Activated CD8-positive, alpha-beta memory T cell treated with anti-CD3 and anti-CD28 coated beads for 36 hours (primary cell): ENCODE results near the gene IGSF9. TPM values are rescaled to one million over a fixed set of nuclear protein-coding genes. Genes with fewer than 3 reads are reported as not detected.

Source experiments
- CTCF ChIA-PET: fragments of 350-600 bp; sonication (Branson Sonifier 250); formaldehyde crosslinking; loops from one replicate; lab custom pipeline; 2021; ENCODE audit warnings: antibody characterized with exemption; lab: Charles Lee
- POLR2A ChIA-PET: fragments of 350-600 bp; sonication (Branson Sonifier 250); formaldehyde crosslinking; loops from one replicate; lab custom pipeline; 2021; ENCODE audit warnings: antibody characterized with exemption; lab: Charles Lee
- total RNA-seq, 2 experiments: library from RNA; stranded (reverse); gene quantifications; one replicate each; pipeline ENCODE4 v1.2.3, GENCODE V29; 2021

IGSF9 gene
- total RNA-seq, 2 experiments from 2014 or later: 0.06 TPM; not detected in 1

DNA sequence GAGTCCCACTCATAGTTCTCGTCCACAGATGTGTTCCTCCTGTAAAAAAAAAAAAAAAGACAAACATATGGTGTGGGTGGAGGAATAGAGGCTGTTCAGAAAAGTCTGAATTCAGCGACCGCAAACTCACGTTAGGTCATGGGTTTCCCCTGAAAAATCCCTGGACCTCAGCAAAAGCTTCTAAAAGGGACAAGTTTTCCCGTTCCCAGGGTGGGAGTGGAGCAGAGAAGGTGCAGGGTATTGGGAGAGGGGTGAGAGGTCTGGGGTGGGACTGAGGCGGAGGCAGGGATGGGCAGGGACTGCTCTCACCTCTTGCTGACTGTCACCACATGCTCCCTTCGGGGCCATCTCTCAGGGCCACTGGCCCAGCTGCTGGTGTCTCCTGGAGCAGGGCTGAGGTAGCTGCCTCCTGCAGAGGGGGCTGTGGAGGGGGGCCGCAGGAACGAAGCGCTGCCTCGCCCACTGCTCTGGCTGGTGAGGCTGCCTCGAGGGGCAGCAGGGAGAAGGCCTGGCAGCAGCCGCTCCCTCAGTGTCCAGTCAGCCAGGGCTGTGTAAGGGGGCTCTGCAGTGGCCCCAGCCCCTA, 17.5 kb downstream of the IGSF9 start:
- CTCF ChIA-PET: interaction anchor here (1.7 kb wide), 1 partner anchor 18 kb away, joined by 5 read pairs; no protein-coding TSS in a partner anchor
- POLR2A ChIA-PET: no interaction called here

DNA sequence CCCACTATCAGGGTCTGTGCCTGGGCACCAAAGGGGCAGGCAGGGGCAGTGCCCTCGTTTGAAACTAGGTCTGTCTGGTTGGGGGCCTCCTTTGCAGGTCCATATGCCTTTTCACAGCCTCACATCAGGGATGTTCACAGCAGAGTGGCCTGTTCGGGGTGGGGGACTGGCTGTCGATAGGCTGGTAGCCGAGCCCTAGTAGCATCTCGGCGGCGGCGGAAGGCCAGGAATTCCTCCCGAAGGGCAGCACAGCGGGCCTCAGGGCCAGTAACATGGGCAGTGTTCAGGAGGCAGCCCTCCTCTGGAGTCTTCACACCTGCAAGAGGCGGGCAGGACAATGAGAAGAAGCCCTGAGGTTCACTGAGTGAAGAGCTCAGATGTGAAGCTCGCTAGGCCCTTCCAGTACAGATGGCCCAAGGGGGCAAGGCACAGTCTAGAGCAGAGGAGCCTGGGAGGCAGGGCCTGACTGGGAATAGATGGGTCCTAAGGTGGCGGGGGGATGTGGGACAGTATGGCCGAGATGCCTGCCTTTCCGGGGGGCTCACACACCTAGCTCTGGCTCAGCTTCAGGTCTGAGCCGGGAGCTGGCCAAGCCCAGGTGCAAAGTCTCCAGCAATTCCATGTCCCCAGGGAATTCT, 18.1 kb downstream of the IGSF9 start:
- POLR2A ChIA-PET: no interaction called here
- CTCF ChIA-PET: interaction anchor here (1.7 kb wide), 1 partner anchor 19 kb away, joined by 5 read pairs; no protein-coding TSS in a partner anchor

DNA sequence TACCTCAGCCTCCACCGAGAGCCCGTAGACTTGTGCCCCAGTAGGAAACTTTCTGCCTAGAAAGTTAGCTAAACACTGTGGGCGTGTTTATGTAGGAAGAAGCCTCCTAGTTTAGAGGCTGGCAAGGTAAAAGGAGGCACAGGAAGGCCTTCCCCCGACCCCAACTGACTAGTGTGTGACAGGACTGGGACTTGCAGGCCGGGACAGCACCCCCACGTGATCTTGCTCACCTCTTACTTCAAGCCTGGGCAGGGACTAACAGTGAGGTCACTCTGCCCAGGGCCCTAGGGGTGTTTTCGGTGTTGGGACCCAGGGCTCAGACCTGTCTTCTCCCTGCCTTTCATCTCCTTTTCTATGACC, 19.7 kb downstream of the IGSF9 start:
- POLR2A ChIA-PET: interaction anchor here (1.1 to 2.4 kb wide), 3 partner anchors 8 to 19 kb away, joined by 3 to 11 read pairs (median 4); no protein-coding TSS in a partner anchor
- CTCF ChIA-PET: interaction anchor here (1.4 to 1.5 kb wide), 2 partner anchors 10 to 82 kb away, joined by 6 to 7 read pairs; no protein-coding TSS in a partner anchor

DNA sequence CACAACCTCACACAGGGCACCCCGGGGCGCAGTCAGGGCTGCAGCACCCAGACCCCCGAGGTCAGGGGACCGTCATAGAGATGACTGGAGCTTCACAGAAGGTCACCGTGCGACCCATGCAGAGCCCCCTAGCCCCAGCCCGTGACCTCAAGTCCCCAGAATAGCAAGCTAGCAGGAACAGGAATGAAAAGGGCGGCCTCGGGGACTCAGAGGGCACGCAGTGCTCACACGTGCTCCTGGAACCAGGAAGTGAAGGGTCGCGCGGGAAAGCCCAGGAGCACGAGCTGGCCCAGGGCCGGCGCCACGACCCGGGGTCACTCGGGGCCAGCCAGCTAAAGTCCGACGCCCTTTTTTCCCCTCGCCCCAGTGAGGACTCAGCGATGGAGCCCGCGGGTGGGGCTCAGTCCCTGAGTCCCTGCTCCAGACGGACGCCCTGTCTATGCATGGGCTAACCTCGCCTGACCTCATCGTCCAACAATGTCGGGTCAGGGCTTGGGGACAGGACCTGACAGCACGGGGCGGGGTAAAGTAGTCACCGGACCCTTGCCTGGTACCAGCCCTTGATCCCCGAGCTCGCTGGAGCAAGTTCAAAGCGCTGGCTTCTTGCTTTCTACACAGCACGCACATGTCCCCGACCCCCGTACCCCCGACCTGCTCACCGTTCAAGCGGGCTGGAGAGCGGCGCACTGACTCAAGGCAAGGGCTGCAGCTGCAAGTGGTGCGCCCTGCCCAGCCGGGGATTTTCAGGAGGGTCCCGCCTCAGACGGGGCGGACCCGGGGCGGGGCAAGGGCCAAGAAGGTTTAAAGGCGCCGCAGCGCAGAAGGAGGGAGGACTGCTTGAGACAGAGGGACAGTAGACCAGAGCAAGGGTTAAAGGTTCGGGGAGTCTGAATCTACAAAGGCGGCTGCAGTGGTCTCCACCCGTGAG, 20.4 kb downstream of the IGSF9 start, which contains the start of gene TAGLN2:
Gene TAGLN2 (minus strand): TSS at position 717 of the 928 bp plus-strand sequence. CDS start 4,998 bp downstream, outside the sequence.
- POLR2A ChIA-PET: interaction anchor here (0.5 to 2.6 kb wide), 10 partner anchors 9 to 928 kb away, joined by 3 to 16 read pairs (median 3); partner anchors contain the start of gene IGSF9
- CTCF ChIA-PET: interaction anchor here (0.6 to 1.5 kb wide), 6 partner anchors 10 to 280 kb away, joined by 3 to 7 read pairs (median 4); partner anchors contain the start of genes IGSF9 and PEA15

DNA sequence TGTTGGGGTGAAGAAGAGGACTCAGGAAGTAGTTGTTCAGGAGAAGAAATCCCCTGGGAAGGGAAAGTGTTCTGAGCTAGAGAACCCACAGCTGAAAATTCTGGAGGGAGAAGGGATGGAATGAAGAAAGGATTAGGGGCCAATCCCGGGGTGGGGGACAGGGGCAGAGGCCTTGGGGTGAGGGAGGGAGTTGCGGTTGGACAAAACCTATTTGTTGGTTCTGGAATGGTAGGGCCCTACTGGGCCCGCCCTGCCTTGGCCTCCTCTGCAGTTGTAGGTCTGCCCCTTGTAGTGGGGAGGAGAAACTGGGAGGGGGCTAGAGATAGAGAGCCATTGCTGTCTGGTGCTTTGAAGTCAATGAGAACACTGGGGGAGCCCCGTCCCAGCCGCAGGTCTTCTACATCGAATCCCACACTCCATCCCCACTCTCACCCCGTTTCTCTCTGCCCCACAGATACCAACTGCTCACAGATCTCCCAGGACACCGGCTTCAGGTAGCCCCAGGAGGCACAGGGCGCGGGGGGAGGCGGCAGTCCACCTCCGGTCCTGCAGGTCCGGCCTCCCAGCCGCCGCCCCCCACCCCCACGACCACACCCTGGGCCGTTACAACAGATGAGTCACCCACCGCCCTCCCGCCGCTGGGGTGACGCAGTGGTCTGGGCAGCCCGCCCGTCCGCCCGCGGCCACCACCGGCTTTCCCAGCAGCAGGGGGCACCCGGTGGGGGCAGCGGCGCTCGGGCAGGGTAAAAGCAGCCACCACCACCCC, 21.2 kb downstream of the IGSF9 start:
- POLR2A ChIA-PET: interaction anchor here (0.5 to 2.6 kb wide), 10 partner anchors 9 to 929 kb away, joined by 3 to 16 read pairs (median 4); no protein-coding TSS in a partner anchor
- CTCF ChIA-PET: interaction anchor here (0.6 to 1.5 kb wide), 7 partner anchors 9 to 281 kb away, joined by 3 to 7 read pairs (median 5); partner anchors contain the start of genes DUSP23, IGSF9 and PEA15

DNA sequence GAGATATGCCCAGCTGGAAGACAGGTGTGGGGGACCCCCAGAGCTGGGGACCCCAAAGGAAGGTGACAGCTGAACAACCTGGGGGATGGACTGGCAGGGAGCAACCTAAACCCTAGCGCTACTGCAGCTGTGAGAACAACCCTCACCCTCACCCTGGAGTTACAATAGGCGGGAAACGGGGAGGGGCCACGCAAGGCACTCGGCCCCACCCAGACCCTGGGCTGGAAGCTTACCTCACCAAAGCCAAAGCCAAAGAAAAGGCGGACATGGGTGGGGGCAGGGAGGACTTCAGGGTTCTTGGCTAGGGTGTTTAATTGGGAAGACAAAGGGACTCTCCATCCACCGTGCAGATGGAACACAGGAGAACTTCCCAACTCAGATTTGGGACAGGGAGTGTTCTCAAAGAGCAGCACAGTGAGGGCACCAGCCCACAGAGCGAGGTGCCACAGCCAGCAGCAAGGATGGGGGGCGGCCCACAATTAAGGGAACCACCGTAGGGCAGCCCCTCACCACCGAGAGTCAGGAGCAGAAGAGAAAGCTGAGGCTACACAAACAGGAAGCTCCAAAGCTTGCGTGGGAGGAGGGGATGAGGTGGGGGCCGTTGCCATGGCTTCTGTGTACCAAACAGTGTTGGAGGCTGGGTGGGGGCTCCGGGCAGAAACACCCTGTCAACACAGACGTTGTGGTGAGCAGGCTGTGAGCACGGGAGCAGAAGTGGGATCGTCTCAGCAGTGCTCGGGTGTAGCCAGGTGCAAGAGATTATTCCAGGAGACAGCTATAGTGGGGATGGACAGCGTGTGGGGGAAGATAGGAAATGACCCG, 22.0 kb downstream of the IGSF9 start:
- ChIA-PET CTCF (interaction anchor here (1.3 to 1.5 kb wide), 3 partner anchors 8 to 142 kb away, joined by 4 to 6 read pairs (median 5); partner anchors contain the start of gene DUSP23), POLR2A (interaction anchor here (0.6 to 2.6 kb wide), 6 partner anchors 8 to 833 kb away, joined by 3 to 16 read pairs (median 6); no protein-coding TSS in a partner anchor)

DNA sequence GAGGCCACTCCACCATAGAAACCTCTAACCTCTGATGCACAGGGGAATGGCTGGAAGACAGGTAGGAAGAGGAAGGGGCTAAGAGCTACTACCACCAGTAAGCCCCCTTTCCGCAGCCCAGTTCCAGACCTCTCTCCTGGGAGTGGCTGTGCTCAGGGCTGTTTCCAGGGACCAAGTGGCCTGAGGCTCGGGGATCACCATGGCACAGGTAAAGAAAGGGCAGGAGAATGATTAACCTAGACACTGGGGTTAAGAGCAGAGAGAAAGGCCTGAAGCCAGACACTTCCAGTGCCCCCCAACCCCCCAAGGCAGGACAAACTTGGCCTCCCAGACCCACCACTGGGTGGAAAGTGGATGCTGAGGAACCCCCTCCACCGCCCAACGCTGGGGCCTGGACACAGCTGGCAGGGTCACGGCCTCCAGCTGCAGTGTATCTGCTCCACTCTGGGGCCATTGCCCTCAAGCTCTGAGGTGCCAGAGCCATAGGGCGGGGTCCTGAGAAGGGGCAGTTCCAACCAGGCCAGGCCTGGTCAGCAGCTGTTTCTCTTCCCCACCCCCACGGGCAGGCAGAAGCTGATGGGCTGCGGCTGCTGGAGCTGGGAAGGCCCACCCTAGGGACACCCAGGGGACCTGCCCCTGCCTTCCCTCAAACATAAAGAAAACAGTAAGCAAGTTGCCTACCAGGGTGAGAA, 22.8 kb downstream of the IGSF9 start:
- ChIA-PET POLR2A (interaction anchor here (0.6 to 2.6 kb wide), 3 partner anchors 9 to 832 kb away, joined by 3 to 16 read pairs (median 4); no protein-coding TSS in a partner anchor), CTCF (no interaction called here)

DNA sequence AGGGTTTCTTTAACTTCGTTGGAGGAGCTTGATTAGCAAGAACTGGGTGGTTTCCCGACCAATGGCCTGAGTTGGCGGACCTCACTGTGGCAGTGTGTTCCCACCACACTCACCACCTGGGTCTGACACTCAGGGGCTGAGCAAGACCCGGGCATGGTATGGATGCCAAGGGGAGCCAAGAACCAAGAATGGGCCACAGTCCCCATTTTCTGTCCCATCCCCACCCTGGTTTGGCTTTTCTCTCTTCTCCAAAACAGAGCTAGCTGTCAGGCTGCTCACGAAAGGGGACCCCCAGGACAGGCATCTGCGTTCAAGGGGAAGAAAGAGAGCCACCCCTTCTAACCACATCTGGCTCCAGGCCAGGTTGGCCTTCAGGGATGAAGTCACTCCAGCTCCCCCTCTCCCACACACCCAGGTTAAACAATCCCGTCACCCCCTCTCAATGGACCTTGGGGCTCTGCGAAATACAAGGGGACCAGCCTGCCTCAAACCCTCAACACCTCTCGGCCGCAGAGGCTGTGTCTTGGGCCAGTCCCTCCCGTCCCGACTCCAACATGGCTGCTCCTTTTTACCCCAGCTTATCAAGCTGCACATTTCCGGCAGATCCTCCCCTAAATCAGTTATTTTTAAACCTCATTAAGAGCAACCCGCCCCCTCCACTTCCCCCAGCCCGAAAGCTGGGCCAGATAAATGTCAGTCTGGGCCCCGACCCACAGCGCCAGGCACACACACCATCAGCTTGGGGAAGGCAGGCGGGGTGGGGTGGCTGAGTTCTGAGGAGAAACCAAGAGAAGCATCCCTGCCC, 23.5 kb downstream of the IGSF9 start:
- CTCF ChIA-PET: interaction anchor here (1.3 to 1.6 kb wide), 2 partner anchors 85 to 123 kb away, joined by 3 to 5 read pairs; no protein-coding TSS in a partner anchor
- POLR2A ChIA-PET: interaction anchor here (1.4 kb wide), 1 partner anchor 8 kb away, joined by 4 read pairs; no protein-coding TSS in a partner anchor

DNA sequence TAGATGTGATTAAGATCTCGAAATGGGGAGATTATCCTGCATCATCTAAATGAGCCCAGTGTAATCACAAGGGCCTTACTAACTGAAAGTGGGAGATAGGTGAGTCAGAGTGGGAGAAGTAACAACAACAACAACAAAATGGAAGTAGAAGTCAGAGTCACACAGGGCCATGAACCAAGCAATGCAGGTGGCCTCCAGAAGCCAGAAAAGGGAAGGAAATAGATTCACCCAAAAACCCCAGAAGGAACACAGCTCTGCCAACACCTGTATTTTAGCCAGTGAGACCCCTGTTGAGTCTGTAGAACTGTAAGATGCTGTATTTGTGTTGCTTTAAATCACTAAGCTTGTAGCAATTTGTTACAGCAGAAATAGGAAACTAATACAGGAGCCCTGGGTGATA, 24.2 kb downstream of the IGSF9 start:
- POLR2A ChIA-PET: no interaction called here
- CTCF ChIA-PET: interaction anchor here (1.3 to 1.6 kb wide), 2 partner anchors 86 to 122 kb away, joined by 3 to 5 read pairs; no protein-coding TSS in a partner anchor

DNA sequence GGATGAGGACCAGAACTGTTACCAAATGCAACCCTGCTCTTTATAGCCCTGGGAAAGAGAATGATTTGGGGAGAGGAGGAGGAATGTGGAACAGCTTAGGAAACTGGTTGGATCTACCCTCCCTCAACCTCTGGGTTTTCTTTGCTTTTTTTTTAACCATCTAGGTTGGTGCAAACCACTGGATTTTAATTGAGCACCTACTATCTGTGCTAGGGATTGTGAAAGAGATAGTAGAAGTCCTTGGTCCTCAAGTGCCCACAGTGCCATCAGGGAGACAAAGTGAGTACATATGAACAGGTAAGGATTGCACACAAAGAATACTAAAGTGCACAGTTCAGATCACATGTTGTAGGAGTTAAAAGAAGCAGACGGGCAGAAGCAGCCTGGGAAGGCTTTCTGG, 24.8 kb downstream of the IGSF9 start:
- ChIA-PET CTCF (interaction anchor here (1.3 to 1.6 kb wide), 2 partner anchors 86 to 121 kb away, joined by 3 to 5 read pairs; no protein-coding TSS in a partner anchor), POLR2A (no interaction called here)

DNA sequence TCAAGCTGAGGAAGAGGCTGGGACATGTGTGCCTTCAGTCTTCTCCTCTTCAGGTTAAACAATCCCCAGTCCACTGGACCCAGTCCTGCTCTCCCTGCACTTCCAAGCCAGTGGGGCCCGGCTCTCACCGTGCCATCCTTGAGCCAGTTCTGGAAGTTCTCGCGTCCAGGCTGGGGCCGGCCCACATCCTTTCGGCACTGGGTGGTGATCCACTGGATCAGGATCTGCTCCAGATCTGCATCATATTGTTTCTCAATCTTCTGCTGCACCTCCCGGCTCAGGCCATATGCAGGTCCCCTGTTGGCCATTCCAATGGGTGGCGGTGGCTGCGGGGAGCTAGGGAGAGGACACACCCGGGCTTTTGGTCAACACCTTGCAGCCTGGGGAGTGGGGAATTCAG, 25.2 kb downstream of the IGSF9 start:
- POLR2A ChIA-PET: interaction anchor here (1.3 kb wide), 1 partner anchor 19 kb away, joined by 4 read pairs; no protein-coding TSS in a partner anchor
- CTCF ChIA-PET: no interaction called here

DNA sequence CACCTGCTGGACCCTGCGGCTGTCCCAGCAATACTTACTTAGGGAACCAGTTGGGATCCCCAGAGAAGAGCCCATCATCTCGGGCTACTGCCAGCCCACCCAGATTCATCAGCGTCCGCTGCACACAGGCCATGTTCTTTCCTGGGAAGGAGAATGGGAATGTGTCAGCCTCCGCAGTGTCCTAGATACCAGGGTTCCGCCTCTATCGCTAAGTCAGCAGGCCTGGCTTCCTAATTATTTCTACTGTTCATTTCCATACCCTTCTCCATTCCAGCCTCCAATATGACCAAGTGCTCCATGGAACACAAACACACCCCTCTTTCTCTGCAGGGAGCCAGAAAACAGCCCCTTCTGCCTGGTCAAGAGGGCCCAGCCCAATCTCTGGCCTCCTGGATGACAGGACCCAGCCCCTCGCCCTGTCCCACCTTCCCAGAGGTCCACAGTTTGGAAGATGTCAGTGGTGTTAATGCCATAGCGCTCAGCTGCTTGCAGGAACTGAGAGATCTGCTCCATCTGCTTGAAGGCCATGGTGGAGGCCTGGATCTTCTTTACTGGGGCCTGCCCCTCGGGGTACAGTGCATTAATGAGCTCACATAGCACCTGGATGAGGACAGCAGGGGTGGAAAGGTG, 26.1 kb downstream of the IGSF9 start:
- POLR2A ChIA-PET: interaction anchor here (1.3 kb wide), 1 partner anchor 19 kb away, joined by 4 read pairs; no protein-coding TSS in a partner anchor

DNA sequence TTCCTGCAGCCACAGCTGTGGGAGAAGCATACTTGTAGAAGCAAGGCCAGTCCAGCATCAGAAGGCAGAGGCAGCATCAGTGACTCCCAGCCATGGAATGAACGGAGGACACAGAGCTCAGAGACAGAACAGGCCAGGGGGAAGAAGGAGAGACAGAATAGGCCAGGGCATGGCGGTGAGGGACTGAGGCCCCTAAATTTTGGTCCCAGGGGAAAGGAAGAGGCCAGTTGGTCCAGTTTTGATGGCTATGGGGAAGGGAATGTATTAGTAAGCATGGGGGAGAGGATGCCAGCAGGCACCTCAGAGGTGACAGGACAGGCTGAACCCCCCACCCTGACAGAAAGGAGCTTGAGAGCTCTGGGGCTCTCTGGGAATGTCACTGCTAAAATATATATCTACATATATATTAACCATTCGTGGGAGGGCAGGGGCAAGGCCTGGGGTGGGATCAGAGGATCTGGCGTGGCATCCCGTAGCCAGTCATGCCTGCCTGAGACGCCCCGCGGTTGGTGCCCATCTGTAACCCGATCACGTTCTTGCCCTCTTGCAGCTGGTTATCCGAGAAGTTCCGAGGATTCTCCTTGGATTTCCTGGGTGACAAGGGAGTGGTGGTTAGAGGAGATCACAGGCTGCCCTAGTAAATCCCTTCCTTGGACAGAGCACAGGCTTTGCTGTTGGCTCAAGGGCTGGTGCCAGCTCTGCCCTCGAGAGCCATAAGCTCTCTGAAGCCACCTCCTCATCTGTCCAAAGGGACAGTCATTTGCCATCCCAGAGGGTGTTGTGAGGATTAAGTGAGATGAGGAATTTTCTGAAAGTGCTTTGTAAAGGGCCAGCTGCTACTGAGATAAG, 26.8 kb downstream of the IGSF9 start:
- CTCF ChIA-PET: no interaction called here
- POLR2A ChIA-PET: interaction anchor here (1.3 kb wide), 1 partner anchor 18 kb away, joined by 4 read pairs; no protein-coding TSS in a partner anchor

More for the DNA sequence above, 26.1 kb downstream of the IGSF9 start:
- CTCF ChIA-PET: no interaction called here
